Stimulated activated naive CD8-positive, alpha-beta T cell treated with anti-CD3 and anti-CD28 coated beads, Interleukin-15, Interleukin-2, amounts not matched to agents 100 ng/mL and 50 ng/mL, for 24 hours (primary cell): ENCODE measurements around the gene IL1RN.

Source experiments
- H3K27ac Mint-ChIP-seq: one replicate; pipeline ENCODE4 v1.8.0; 2021; ENCODE audit warnings: mild to moderate bottlenecking, mixed read lengths
- H3K27me3 Mint-ChIP-seq: one replicate; pipeline ENCODE4 v1.8.0; 2021; ENCODE audit warnings: mixed read lengths
- H3K36me3 Mint-ChIP-seq: one replicate; pipeline ENCODE4 v1.8.0; 2021; ENCODE audit warnings: low read depth, mixed read lengths
- H3K4me1 Mint-ChIP-seq: one replicate; pipeline ENCODE4 v1.8.0; 2021; ENCODE audit warnings: low read depth, mixed read lengths
- H3K4me3 Mint-ChIP-seq: one replicate; pipeline ENCODE4 v1.8.0; 2021; ENCODE audit warnings: mild to moderate bottlenecking, mixed read lengths
- H3K9me3 Mint-ChIP-seq: one replicate; pipeline ENCODE4 v1.8.0; 2021; ENCODE audit warnings: mixed read lengths

IL1RN gene

GRCh38 chr2:113126845-113127645, at the start of gene IL1RN:
TSS of gene IL1RN (plus strand) at chr2:113127598. CDS start at chr2:113127625, 27 bp downstream.
- Mint-ChIP-seq H3K36me3 (no peaks in the 10 kb centered on the region), H3K4me1 (peaks cover 49% of the 10 kb centered on the region), H3K27ac (no peak within 1 kb of the TSS), H3K27me3 (peaks cover 12% of the 10 kb centered on the region), H3K4me3 (no peak within 1 kb of the TSS), H3K9me3 (no peaks in the 10 kb centered on the region)

GRCh38 chr2:113077921-113078320, 49.5 kb upstream of the IL1RN start:
- no peak overlapping the region for H3K27ac Mint-ChIP-seq
- no peaks in the 10 kb centered on the region for H3K9me3 Mint-ChIP-seq
- no peak overlapping the region for H3K4me3 Mint-ChIP-seq
- no peaks in the 10 kb centered on the region for H3K36me3 Mint-ChIP-seq
- peaks cover 6% of the 10 kb centered on the region for H3K27me3 Mint-ChIP-seq
- H3K4me1 Mint-ChIP-seq = peaks cover 18% of the 10 kb centered on the region

GRCh38 chr2:113078350-113078839, 49.0 kb upstream of the IL1RN start:
- Mint-ChIP-seq H3K27me3 (peaks cover 6% of the 10 kb centered on the region), H3K4me3 (no peak overlapping the region), H3K4me1 (peaks cover 23% of the 10 kb centered on the region), H3K9me3 (no peaks in the 10 kb centered on the region), H3K36me3 (no peaks in the 10 kb centered on the region), H3K27ac (no peak overlapping the region)

- Mint-ChIP-seq H3K27me3 (peaks cover 6% of the 10 kb centered on the region), H3K27ac (no peak overlapping the region), H3K4me1 (peaks cover 28% of the 10 kb centered on the region), H3K4me3 (no peak overlapping the region), H3K36me3 (no peaks in the 10 kb centered on the region), H3K9me3 (no peaks in the 10 kb centered on the region)
Measured at GRCh38 chr2:113079131-113079530, 48.3 kb upstream of the IL1RN start.

- Mint-ChIP-seq H3K4me1 (peaks cover 25% of the 10 kb centered on the region), H3K9me3 (no peaks in the 10 kb centered on the region), H3K36me3 (no peaks in the 10 kb centered on the region), H3K27ac (no peak overlapping the region), H3K27me3 (peaks cover 11% of the 10 kb centered on the region), H3K4me3 (no peak overlapping the region)
Measured at GRCh38 chr2:113080134-113080533, 47.3 kb upstream of the IL1RN start.

- Mint-ChIP-seq H3K27ac (no peak overlapping the region), H3K27me3 (peaks cover 14% of the 10 kb centered on the region), H3K4me1 (peaks cover 26% of the 10 kb centered on the region), H3K4me3 (no peak overlapping the region), H3K9me3 (no peaks in the 10 kb centered on the region), H3K36me3 (no peaks in the 10 kb centered on the region)
Measured at GRCh38 chr2:113081488-113082210, 45.7 kb upstream of the IL1RN start.

GRCh38 chr2:113083296-113083695, 44.1 kb upstream of the IL1RN start:
- peak overlapping the region; percentile 85 for H3K27ac Mint-ChIP-seq
- H3K4me1 Mint-ChIP-seq = peaks cover 26% of the 10 kb centered on the region
- no peaks in the 10 kb centered on the region for H3K9me3 Mint-ChIP-seq
- no peaks in the 10 kb centered on the region for H3K36me3 Mint-ChIP-seq
- peak overlapping the region; percentile 1 for H3K4me3 Mint-ChIP-seq
- peaks cover 14% of the 10 kb centered on the region for H3K27me3 Mint-ChIP-seq

GRCh38 chr2:113084249-113085000, 43.0 kb upstream of the IL1RN start:
- Mint-ChIP-seq H3K27ac (no peak overlapping the region), H3K4me3 (no peak overlapping the region), H3K4me1 (peaks cover 26% of the 10 kb centered on the region), H3K27me3 (peaks cover 14% of the 10 kb centered on the region), H3K36me3 (no peaks in the 10 kb centered on the region), H3K9me3 (no peaks in the 10 kb centered on the region)

- Mint-ChIP-seq H3K27ac (no peak overlapping the region), H3K27me3 (peaks cover 13% of the 10 kb centered on the region)
Measured at GRCh38 chr2:113085542-113085941, 41.9 kb upstream of the IL1RN start.

GRCh38 chr2:113088213-113088992, 39.0 kb upstream of the IL1RN start:
- Mint-ChIP-seq H3K4me1 (peaks cover 14% of the 10 kb centered on the region), H3K9me3 (no peaks in the 10 kb centered on the region), H3K36me3 (no peaks in the 10 kb centered on the region), H3K27me3 (peaks cover 8% of the 10 kb centered on the region), H3K27ac (no peak overlapping the region), H3K4me3 (no peak overlapping the region)

More at GRCh38 chr2:113085542-113085941, 41.9 kb upstream of the IL1RN start:
- no peaks in the 10 kb centered on the region for H3K9me3 Mint-ChIP-seq
- H3K36me3 Mint-ChIP-seq = no peaks in the 10 kb centered on the region
- peaks cover 26% of the 10 kb centered on the region for H3K4me1 Mint-ChIP-seq
- H3K4me3 Mint-ChIP-seq = no peak overlapping the region

GRCh38 chr2:113089916-113090315, 37.5 kb upstream of the IL1RN start:
- Mint-ChIP-seq H3K9me3 (no peaks in the 10 kb centered on the region), H3K4me1 (peaks cover 8% of the 10 kb centered on the region), H3K27me3 (peaks cover 5% of the 10 kb centered on the region), H3K27ac (no peak overlapping the region), H3K4me3 (no peak overlapping the region), H3K36me3 (no peaks in the 10 kb centered on the region)

GRCh38 chr2:113091231-113091896, 36.0 kb upstream of the IL1RN start:
- Mint-ChIP-seq H3K9me3 (peaks cover 6% of the 10 kb centered on the region), H3K27ac (no peak overlapping the region), H3K36me3 (no peaks in the 10 kb centered on the region), H3K4me3 (no peak overlapping the region), H3K27me3 (no peaks in the 10 kb centered on the region), H3K4me1 (no peaks in the 10 kb centered on the region)

GRCh38 chr2:113092864-113093612, 34.4 kb upstream of the IL1RN start:
- no peak overlapping the region for H3K27ac Mint-ChIP-seq
- H3K4me1 Mint-ChIP-seq = peaks cover 12% of the 10 kb centered on the region

More at GRCh38 chr2:113092864-113093612, 34.4 kb upstream of the IL1RN start:
- H3K4me3 Mint-ChIP-seq = no peak overlapping the region
- no peaks in the 10 kb centered on the region for H3K27me3 Mint-ChIP-seq
- H3K9me3 Mint-ChIP-seq = peaks cover 12% of the 10 kb centered on the region
- peaks cover 4% of the 10 kb centered on the region for H3K36me3 Mint-ChIP-seq
